Nephron (organoid): ENCODE data around the gene MPC2.

ENCODE experiments used
- H3K27ac Mint-ChIP-seq, 3 experiments: 2 replicates each; pipeline ENCODE4 v1.8.0; 2020; ENCODE audit warnings: mixed read lengths in 3 of 3, mild to moderate bottlenecking in 2 of 3, moderate library complexity in 1 of 3
- H3K27me3 Mint-ChIP-seq: 2 replicates; pipeline ENCODE4 v1.8.0; 2021; ENCODE audit warnings: low read depth, mild to moderate bottlenecking, moderate library complexity, mixed read lengths
- H3K36me3 Mint-ChIP-seq: 2 replicates; pipeline ENCODE4 v1.8.0; 2020; ENCODE audit warnings: low read depth, mixed read lengths
- H3K4me1 Mint-ChIP-seq: 2 replicates; pipeline ENCODE4 v1.8.0; 2020; ENCODE audit warnings: mixed read lengths
- H3K4me3 Mint-ChIP-seq, 3 experiments: 2 replicates each; pipeline ENCODE4 v1.8.0; 2020; ENCODE audit warnings: mild to moderate bottlenecking in 3 of 3, mixed read lengths in 3 of 3, moderate library complexity in 2 of 3
- H3K9me3 Mint-ChIP-seq: 2 replicates; pipeline ENCODE4 v1.8.0; 2020; ENCODE audit warnings: mixed read lengths
- TF ChIP-seq, protein P1 (sequence below), 3 experiments: fragments of 200-600 bp; sonication (generic); IDR thresholded peaks; one replicate each; pipeline ENCODE4 v1.5.0; 2021; ENCODE audit warnings: antibody characterized with exemption in 3 of 3; ENCODE audit not compliant: unreplicated experiment in 3 of 3

MPC2 gene

DNA sequence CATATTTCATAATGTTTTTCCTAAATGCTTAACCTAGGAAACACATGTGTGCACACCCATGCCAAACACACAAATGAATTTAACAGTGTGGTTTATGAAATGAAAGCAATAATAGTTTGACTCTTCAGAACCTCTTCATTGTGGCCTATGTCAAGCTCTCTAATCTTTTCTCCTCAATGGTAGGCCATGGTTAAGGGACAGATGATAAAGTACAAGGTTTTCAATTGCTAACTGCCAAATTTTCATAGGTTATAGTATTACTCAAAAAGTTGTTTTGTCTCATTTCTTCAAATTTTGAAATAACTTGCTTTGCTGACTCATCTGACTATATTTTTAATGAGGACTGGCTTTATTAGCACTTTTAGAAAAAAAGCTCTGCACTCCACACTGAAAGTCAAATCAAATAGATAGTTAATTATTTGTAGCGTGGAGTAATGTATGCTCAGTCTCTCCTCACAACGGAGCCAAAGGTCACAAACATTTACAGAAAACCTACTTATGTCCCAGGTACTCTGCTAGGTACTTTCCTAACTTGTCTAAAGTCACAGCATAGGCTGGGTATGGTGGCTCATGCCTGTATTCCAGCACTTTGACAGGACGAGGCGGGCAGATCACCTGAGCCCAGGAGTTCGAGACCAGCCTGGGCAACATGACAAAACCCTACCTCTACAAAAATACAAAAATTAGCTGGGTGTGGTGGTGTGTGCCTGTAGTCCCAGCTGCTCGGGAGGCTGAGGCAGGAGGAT is 19.9 kb downstream of the MPC2 start:
- TF ChIP-seq, protein P1, sequence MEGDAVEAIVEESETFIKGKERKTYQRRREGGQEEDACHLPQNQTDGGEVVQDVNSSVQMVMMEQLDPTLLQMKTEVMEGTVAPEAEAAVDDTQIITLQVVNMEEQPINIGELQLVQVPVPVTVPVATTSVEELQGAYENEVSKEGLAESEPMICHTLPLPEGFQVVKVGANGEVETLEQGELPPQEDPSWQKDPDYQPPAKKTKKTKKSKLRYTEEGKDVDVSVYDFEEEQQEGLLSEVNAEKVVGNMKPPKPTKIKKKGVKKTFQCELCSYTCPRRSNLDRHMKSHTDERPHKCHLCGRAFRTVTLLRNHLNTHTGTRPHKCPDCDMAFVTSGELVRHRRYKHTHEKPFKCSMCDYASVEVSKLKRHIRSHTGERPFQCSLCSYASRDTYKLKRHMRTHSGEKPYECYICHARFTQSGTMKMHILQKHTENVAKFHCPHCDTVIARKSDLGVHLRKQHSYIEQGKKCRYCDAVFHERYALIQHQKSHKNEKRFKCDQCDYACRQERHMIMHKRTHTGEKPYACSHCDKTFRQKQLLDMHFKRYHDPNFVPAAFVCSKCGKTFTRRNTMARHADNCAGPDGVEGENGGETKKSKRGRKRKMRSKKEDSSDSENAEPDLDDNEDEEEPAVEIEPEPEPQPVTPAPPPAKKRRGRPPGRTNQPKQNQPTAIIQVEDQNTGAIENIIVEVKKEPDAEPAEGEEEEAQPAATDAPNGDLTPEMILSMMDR (IDR thresholded peaks at IDR 0.05; ENCODE audit: unreplicated experiment in 3 of 3), result no peak
- H3K36me3 Mint-ChIP-seq, result peaks cover 41% of the 10 kb centered on the region

DNA sequence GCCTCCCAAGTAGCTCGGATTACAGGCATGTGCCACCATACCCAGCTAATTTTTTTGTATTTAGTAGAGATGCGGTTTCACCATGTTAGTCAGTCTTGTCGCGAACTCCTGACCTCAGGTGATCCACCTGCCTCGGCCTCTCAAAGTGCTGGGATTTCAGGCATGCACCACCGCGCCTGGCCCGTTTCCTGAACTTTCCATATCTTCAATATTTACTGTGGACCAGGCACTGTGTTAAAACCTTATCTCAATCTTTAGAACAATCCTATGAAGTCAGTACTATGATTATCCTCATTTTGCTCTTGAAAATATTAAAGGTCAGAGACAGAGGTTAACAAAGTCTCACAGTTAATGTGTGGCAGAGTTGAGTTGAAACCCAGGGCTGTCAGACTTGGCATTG is 21.3 kb downstream of the MPC2 start:
- no peaks in the 10 kb centered on the region for H3K9me3 Mint-ChIP-seq
- H3K27ac Mint-ChIP-seq, result peak overlapping the region in 1 of 3 experiments; percentile 8
- TF ChIP-seq, protein P1 (IDR thresholded peaks at IDR 0.05; ENCODE audit: unreplicated experiment in 3 of 3), result no peak
- no peaks in the 10 kb centered on the region for H3K27me3 Mint-ChIP-seq
- H3K4me1 Mint-ChIP-seq, result no peaks in the 10 kb centered on the region
- no peak overlapping the region for H3K4me3 Mint-ChIP-seq
- H3K36me3 Mint-ChIP-seq, result peaks cover 41% of the 10 kb centered on the region

More for the DNA sequence above, 19.9 kb downstream of the MPC2 start:
- H3K9me3 Mint-ChIP-seq, result no peaks in the 10 kb centered on the region
- no peaks in the 10 kb centered on the region for H3K4me1 Mint-ChIP-seq
- no peak overlapping the region for H3K4me3 Mint-ChIP-seq
- H3K27ac Mint-ChIP-seq, result peak overlapping the region in 2 of 3 experiments; percentile 70 to 83
- H3K27me3 Mint-ChIP-seq, result no peaks in the 10 kb centered on the region

DNA sequence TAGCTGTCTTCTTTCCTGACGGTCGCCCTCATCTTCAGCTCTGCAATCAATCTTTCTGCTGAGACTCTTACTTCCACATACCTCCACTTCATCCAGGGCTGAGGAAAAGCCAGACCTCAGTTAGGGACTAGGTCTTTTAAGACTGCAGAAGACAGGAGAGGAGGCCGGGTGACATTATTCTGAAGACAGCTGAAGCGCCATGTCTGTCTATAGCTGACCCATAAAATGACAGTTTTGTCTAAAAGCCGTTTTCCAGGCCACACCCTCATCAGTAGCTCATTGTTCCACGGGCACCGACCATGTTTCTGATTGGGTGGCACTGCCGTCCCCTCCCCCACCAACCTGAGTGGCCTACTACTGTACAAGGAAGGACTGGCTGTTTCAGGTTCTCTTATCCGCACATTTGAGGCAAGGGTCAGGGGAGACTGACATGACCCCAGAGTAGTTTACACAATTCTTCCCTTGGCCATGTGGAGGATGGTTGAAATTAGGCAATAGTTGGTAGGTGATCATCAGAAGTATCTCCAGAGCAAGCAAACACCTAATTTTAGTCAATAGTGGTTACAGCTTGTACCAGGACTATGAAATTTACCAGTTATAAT is 22.9 kb downstream of the MPC2 start, which contains the start of gene ADCY10:
Gene ADCY10, minus strand, starts transcription at position 240 of the 602 bp plus-strand sequence. CDS start 8,994 bp downstream, outside the sequence.
- Mint-ChIP-seq H3K27ac (no peak within 1 kb of the TSS), H3K4me3 (no peak within 1 kb of the TSS), H3K4me1 (no peaks in the 10 kb centered on the region), H3K9me3 (peaks cover 9% of the 10 kb centered on the region), H3K27me3 (no peaks in the 10 kb centered on the region), H3K36me3 (peaks cover 41% of the 10 kb centered on the region)
- TF ChIP-seq, protein P1 (IDR thresholded peaks at IDR 0.05; ENCODE audit: unreplicated experiment in 3 of 3), result no peak

DNA sequence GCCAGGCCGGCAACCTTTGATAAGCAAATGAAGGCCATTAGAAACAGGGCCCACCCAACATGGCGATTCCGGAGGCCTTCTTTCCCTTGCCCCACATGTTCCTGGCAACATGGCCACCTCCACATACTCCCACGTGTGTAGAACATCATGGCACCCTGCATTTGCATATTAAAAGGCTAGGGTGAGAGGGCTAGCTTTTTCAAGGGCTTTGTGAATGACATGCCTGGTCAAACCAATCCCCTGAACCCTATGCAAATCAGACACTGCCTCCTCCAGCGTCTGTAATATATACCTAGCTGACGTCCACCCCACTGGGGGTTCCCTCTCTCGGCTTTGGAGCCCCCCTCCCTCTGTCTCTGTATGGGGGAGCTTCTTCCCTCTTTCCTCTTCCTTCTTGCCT is 24.6 kb downstream of the MPC2 start:
- H3K36me3 Mint-ChIP-seq, result peaks cover 32% of the 10 kb centered on the region
- H3K27me3 Mint-ChIP-seq, result no peaks in the 10 kb centered on the region
- no peak overlapping the region for H3K4me3 Mint-ChIP-seq
- peaks cover 12% of the 10 kb centered on the region for H3K9me3 Mint-ChIP-seq
- H3K27ac Mint-ChIP-seq, result no peak overlapping the region
- no peaks in the 10 kb centered on the region for H3K4me1 Mint-ChIP-seq
- TF ChIP-seq, protein P1 (IDR thresholded peaks at IDR 0.05; ENCODE audit: unreplicated experiment in 3 of 3), result no peak

DNA sequence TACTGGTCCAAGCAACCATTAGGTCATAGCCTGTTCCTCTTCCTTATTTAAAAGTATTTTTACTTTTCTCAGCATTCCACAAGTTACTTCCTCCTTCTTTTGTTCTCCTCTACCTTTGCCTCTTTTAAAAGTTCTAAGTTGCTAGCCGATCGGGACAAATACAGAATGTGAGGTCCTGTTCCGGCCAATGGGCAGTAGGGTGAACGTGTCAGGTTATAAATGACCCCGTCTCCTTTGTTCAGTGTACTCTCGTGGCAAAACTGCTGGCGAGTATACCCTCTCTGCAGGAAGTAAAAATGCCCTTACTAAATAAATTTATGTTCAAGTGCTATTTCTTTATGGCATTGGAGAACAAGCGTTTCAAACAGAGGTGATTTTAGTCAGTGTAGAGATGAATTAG is 25.5 kb downstream of the MPC2 start:
- Mint-ChIP-seq H3K36me3 (peaks cover 25% of the 10 kb centered on the region), H3K27me3 (no peaks in the 10 kb centered on the region), H3K9me3 (peaks cover 12% of the 10 kb centered on the region), H3K4me3 (no peak overlapping the region), H3K27ac (no peak overlapping the region), H3K4me1 (no peaks in the 10 kb centered on the region)
- TF ChIP-seq, protein P1 (IDR thresholded peaks at IDR 0.05; ENCODE audit: unreplicated experiment in 3 of 3), result no peak
